HepG2 (cell line): ENCODE results near the gene MPP1. TPM values are rescaled to one million over a fixed set of nuclear protein-coding genes. Genes with fewer than 3 reads are reported as not detected.

Experiments used
- ATAC-seq: fragments of 200-7000 bp; cut with Tn5 transposase; 3 replicates; pipeline ENCODE4 v1.9.1; 2020; ENCODE audit warnings: mild to moderate bottlenecking, moderate library complexity
- BruUV-seq: library from RNA; stranded (reverse); fragments of 400-500 nt; replicated peaks from 2 replicates; lab custom pipeline; 2021; lab: Mats Ljungman, UMichigan
- CTCF ChIA-PET: fragments of 300-600 bp; formaldehyde crosslinking; extraction: SDS; loops from one replicate; lab custom pipeline; 2021; ENCODE audit warnings: low total read pairs, inconsistent platforms, low intra/inter-chr PET ratio; lab: Yijun Ruan, JAX
- POLR2A ChIA-PET: fragments of 350-600 bp; sonication (Branson Sonifier 250); formaldehyde crosslinking; loops from one replicate; lab custom pipeline; 2020; ENCODE audit warnings: antibody characterized with exemption, inconsistent platforms; lab: Yijun Ruan, JAX
- DNase-seq: peaks from one replicate; pipeline ENCODE4 v3.0.0-alpha.2; 2015; ENCODE audit warnings: low spot score
- FAIRE-seq: peaks from 3 replicates; lab custom pipeline; 2011; peaks lifted over from hg19 to GRCh38; lab: Jason Lieb, UNC
- H2AFZ ChIP-seq: one replicate; pipeline ENCODE4 v1.6.1; 2011; ENCODE audit warnings: low read length, inconsistent platforms
- H3K27ac ChIP-seq: fragments of 300-600 bp; 3 replicates; pipeline ENCODE4 v1.8.0; 2011; ENCODE audit warnings: mixed run types, mild to moderate bottlenecking, mixed read lengths, low read length, inconsistent platforms; ENCODE audit not compliant: insufficient read depth; ENCODE audit errors: extremely low read length
- H3K27me3 ChIP-seq, 2 experiments: fragments of 200-600 bp in 1 of 2; 2 replicates in 1 of 2; 3 replicates in 1 of 2; pipeline versions ENCODE4 v1.6.0 to v1.8.0; 2011; ENCODE audit warnings: low read length in 2 of 2, mild to moderate bottlenecking in 2 of 2, moderate library complexity in 2 of 2, inconsistent platforms in 1 of 2; ENCODE audit not compliant: insufficient read depth in 2 of 2, control insufficient read depth in 1 of 2
- H3K36me3 ChIP-seq, 2 experiments: fragments of 200-600 bp in 1 of 2; replicated peaks in 1 of 2; 2 replicates in 1 of 2; 3 replicates in 1 of 2; pipeline versions ENCODE4 v1.5.1 to v1.8.0; 2011; ENCODE audit warnings: low read length in 2 of 2, inconsistent platforms in 1 of 2; ENCODE audit not compliant: insufficient read depth in 2 of 2, control insufficient read depth in 1 of 2
- H3K4me1 ChIP-seq: 2 replicates; pipeline ENCODE4 v1.5.1; 2012; ENCODE audit warnings: low read length, inconsistent platforms; ENCODE audit not compliant: insufficient read depth
- H3K4me2 ChIP-seq: 2 replicates; pipeline ENCODE4 v1.6.0; 2011; ENCODE audit warnings: low read depth, low read length, inconsistent platforms
- H3K4me3 ChIP-seq, 3 experiments: fragments of 200-600 bp in 1 of 3; sonication (generic), shearing (Covaris generic) in 1 of 3; replicated peaks in 1 of 3; 2 replicates each; pipeline ENCODE4 v1.5.1; 2011 to 2016; ENCODE audit warnings: low read length in 3 of 3, inconsistent platforms in 2 of 3, low read depth in 2 of 3, mild to moderate bottlenecking in 2 of 3, control low read depth in 1 of 3, mixed read lengths in 1 of 3; ENCODE audit not compliant: insufficient read depth in 1 of 3
- H3K79me2 ChIP-seq: one replicate; pipeline ENCODE4 v1.6.1; 2011; ENCODE audit warnings: low read length, inconsistent platforms; ENCODE audit not compliant: insufficient read depth
- H3K9ac ChIP-seq: 2 replicates; pipeline ENCODE4 v1.6.0; 2011; ENCODE audit warnings: mild to moderate bottlenecking, low read depth, low read length, inconsistent platforms; ENCODE audit not compliant: insufficient read depth
- H3K9me3 ChIP-seq: 2 replicates; pipeline ENCODE4 v1.5.1; 2012; ENCODE audit warnings: mild to moderate bottlenecking, low read length
- H4K20me1 ChIP-seq: 2 replicates; pipeline ENCODE4 v1.6.0; 2011; ENCODE audit warnings: inconsistent platforms, mild to moderate bottlenecking, low read length, moderate library complexity; ENCODE audit not compliant: insufficient read depth
- DMAP1 ChIP-seq: IDR thresholded peaks from 2 replicates; pipeline ENCODE4 v1.6.1; 2016
- ESRRA ChIP-seq: sonication (generic); formaldehyde crosslinking; IDR thresholded peaks from 2 replicates; pipeline ENCODE4 v1.5.1; 2020; ENCODE audit warnings: mild to moderate bottlenecking, low read depth, missing genetic modification reagents
- IRF2 ChIP-seq: IDR thresholded peaks from 2 replicates; pipeline ENCODE4 v1.6.1; 2018; ENCODE audit warnings: missing genetic modification reagents, missing compliant biosample characterization
- MBNL3 ChIP-seq: fragments of 250-450 bp; sonication (Bioruptor Pico); conservative IDR thresholded peaks from 2 replicates; pipeline ENCODE4 v1.8.0; 2022; ENCODE audit warnings: mild to moderate bottlenecking, inconsistent platforms
- PRDM15 ChIP-seq: sonication (generic); formaldehyde crosslinking; IDR thresholded peaks from 2 replicates; pipeline ENCODE4 v1.4.0; 2020; ENCODE audit warnings: missing genetic modification reagents
- SAP130 ChIP-seq: IDR thresholded peaks from 2 replicates; pipeline ENCODE4 v1.6.1; 2016; ENCODE audit warnings: low read depth
- ZNF382 ChIP-seq: sonication (generic); formaldehyde crosslinking; IDR thresholded peaks from 2 replicates; pipeline ENCODE4 v1.5.0; 2020; ENCODE audit warnings: missing genetic modification reagents, mild to moderate bottlenecking, borderline replicate concordance
- ZNF501 ChIP-seq: sonication (generic); formaldehyde crosslinking; IDR thresholded peaks from 2 replicates; pipeline ENCODE4 v1.5.1; 2020; ENCODE audit warnings: mild to moderate bottlenecking, moderate library complexity, missing genetic modification reagents
- ZNF737 ChIP-seq: sonication (generic); formaldehyde crosslinking; IDR thresholded peaks from 2 replicates; pipeline ENCODE4 v1.5.0; 2020; ENCODE audit warnings: missing genetic modification reagents, mild to moderate bottlenecking, borderline replicate concordance
- ZNF746 ChIP-seq: sonication (generic); formaldehyde crosslinking; IDR thresholded peaks from 2 replicates; pipeline ENCODE4 v1.8.0; 2022; ENCODE audit warnings: mild to moderate bottlenecking, missing genetic modification reagents
- ZNF800 ChIP-seq: sonication (generic); formaldehyde crosslinking; IDR thresholded peaks from 2 replicates; pipeline ENCODE4 v1.4.0; 2020; ENCODE audit warnings: missing genetic modification reagents
- ZSCAN20 ChIP-seq: sonication (generic); formaldehyde crosslinking; IDR thresholded peaks from 2 replicates; pipeline ENCODE4 v1.4.0; 2020; ENCODE audit warnings: missing genetic modification reagents, mild to moderate bottlenecking, borderline replicate concordance
- WGBS: methylation state at CpG from one replicate; pipeline ENCODE4 v1.1.6; 2017; ENCODE audit warnings: low lambda C conversion rate; 5-methylcytosine and 5-hydroxymethylcytosine counted together
- in situ Hi-C: cut with HindIII; loops from 2 replicates; pipeline ENCODE4 v1.10.0; 2017; ENCODE audit warnings: low pct_unique_long_range_greater_than_20kb; ENCODE audit not compliant: extremely low pct_ligation_motif_present
- intact Hi-C: fragments of 100-400 bp; cut with micrococcal nuclease; formaldehyde crosslinking; loops from one replicate; pipeline ENCODE4 v1.10.0; 2022; ENCODE audit not compliant: unreplicated experiment
- polyA plus RNA-seq, 8 experiments: library from polyadenylated mRNA; depleted of rRNA in 3 of 8; stranded (reverse) in 7 of 8; unstranded in 1 of 8; fragments of >200 nt; fragmentation: Illumina TruSeq in 4 of 8; extraction: Trizol in 4 of 8; gene quantifications; 2 replicates each; pipeline versions ENCODE4 v1.2.1 to v1.2.3, GENCODE V29; 2011 to 2016; ENCODE audit warnings: low read depth in 4 of 8, missing spikeins in 1 of 8, mixed read lengths in 1 of 8; ENCODE audit not compliant: insufficient read depth in 1 of 8
- total RNA-seq, 5 experiments: library from RNA; depleted of rRNA; stranded (reverse); fragments of >200 nt; fragmentation: Illumina TruSeq; extraction: Trizol; gene quantifications; 2 replicates each; pipeline ENCODE4 v1.2.3, GENCODE V29; 2016; ENCODE audit warnings: low read depth in 1 of 5
- TF ChIP-seq, protein P1 (sequence below): sonication (generic); formaldehyde crosslinking; IDR thresholded peaks from 2 replicates; pipeline ENCODE4 v1.4.0; 2020; ENCODE audit warnings: missing genetic modification reagents, mild to moderate bottlenecking, borderline replicate concordance
- TF ChIP-seq, protein P2 (sequence below): sonication (generic); formaldehyde crosslinking; IDR thresholded peaks from 2 replicates; pipeline ENCODE4 v1.5.1; 2020; ENCODE audit warnings: missing genetic modification reagents, mild to moderate bottlenecking, borderline replicate concordance

The MPP1 gene
- total and polyA plus RNA-seq, 2 of the 13 experiments (the other 11 are each of a cell fraction or from before 2014, with no cell fraction given): 7.8 to 8.1 TPM

DNA sequence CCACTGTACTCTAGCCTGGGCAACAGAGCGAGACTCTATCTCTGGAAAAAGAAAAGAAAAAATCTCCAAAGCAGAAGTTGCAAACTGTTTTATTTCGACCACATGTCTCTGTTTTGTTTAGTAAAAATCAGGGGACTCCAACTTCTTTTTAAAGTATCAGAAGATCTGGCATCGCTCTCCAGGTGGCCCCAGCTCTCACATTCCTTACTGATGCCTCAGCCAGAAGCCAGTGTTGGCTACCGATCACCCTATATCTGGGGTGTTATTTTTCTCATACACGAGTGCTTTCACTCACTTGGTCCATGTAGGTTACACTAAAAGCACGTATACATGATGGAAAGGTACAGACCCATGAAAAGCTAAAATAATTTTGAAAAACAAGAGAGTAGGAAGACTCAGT lies 8.3 kb downstream of the MPP1 start:
- WGBS: 88% methylated on average over 6 of the region's 6 CpGs
- no peak for TF ChIP-seq ESRRA (CRISPR knock-in tag)
- TF ChIP-seq, protein P1, sequence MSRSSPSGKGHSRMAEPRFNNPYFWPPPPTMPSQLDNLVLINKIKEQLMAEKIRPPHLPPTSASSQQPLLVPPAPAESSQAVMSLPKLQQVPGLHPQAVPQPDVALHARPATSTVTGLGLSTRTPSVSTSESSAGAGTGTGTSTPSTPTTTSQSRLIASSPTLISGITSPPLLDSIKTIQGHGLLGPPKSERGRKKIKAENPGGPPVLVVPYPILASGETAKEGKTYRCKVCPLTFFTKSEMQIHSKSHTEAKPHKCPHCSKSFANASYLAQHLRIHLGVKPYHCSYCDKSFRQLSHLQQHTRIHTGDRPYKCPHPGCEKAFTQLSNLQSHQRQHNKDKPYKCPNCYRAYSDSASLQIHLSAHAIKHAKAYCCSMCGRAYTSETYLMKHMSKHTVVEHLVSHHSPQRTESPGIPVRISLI (CRISPR knock-in tag): no peak
- no peak for TF ChIP-seq ZNF737 (CRISPR knock-in tag)
- TF ChIP-seq ZNF746 (CRISPR knock-in tag): no peak
- TF ChIP-seq, protein P2, sequence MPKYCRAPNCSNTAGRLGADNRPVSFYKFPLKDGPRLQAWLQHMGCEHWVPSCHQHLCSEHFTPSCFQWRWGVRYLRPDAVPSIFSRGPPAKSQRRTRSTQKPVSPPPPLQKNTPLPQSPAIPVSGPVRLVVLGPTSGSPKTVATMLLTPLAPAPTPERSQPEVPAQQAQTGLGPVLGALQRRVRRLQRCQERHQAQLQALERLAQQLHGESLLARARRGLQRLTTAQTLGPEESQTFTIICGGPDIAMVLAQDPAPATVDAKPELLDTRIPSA: no peak
- no peak for TF ChIP-seq ZNF501 (CRISPR knock-in tag)
- TF ChIP-seq ZNF800 (CRISPR knock-in tag): no peak
- TF ChIP-seq SAP130: no peak
- no peak for TF ChIP-seq IRF2 (CRISPR knock-in tag)
- TF ChIP-seq MBNL3 (CRISPR knock-in tag): no peak
- no peak for TF ChIP-seq ZNF382
- TF ChIP-seq DMAP1 (CRISPR knock-in tag): no peak
- TF ChIP-seq PRDM15: no peak
- no peak for TF ChIP-seq ZSCAN20 (CRISPR knock-in tag)
- Histone ChIP-seq H3K79me2 (no peaks in the 10 kb centered on the region), H3K4me1 (peaks cover 72% of the 10 kb centered on the region), H3K27ac (no peak overlapping the region), H3K9ac (no peak overlapping the region), H3K9me3 (no peaks in the 10 kb centered on the region), H4K20me1 (no peaks in the 10 kb centered on the region; the same call in 1 of the 2 replicates), H3K4me3 (no peak overlapping the region), H3K4me2 (no peak overlapping the region), H3K27me3 (no peaks in the 10 kb centered on the region), H3K36me3 (no peaks in the 10 kb centered on the region), H2AFZ (no peak overlapping the region)
- no TSS peak for BruUV-seq
- in situ Hi-C loops (no loop called here), intact Hi-C loops (no loop called here)
- ATAC-seq (no peak), FAIRE-seq (no peak), DNase-seq (no peak)
- ChIA-PET CTCF (no interaction called here), POLR2A (no interaction called here)
